Testis (tissue), 2 donors: ENCODE measurements around the gene CCN2.

Source experiments
- POLR2A ChIP-seq: fragments of 450-650 bp; IDR thresholded peaks from one replicate; pipeline ENCODE4 v1.6.1; 2017; ENCODE audit warnings: antibody characterized with exemption, mild to moderate bottlenecking, moderate library complexity
- TF ChIP-seq, protein P1 (sequence below), 3 experiments: fragments of 450-650 bp in 2 of 3; fragments of 200-600 bp in 1 of 3; sonication (generic) in 1 of 3; IDR thresholded peaks; one replicate each; pipeline ENCODE4 v1.5.1; 2016 to 2019; ENCODE audit warnings: antibody characterized with exemption in 3 of 3, mild to moderate bottlenecking in 2 of 3, moderate library complexity in 1 of 3

DNA sequence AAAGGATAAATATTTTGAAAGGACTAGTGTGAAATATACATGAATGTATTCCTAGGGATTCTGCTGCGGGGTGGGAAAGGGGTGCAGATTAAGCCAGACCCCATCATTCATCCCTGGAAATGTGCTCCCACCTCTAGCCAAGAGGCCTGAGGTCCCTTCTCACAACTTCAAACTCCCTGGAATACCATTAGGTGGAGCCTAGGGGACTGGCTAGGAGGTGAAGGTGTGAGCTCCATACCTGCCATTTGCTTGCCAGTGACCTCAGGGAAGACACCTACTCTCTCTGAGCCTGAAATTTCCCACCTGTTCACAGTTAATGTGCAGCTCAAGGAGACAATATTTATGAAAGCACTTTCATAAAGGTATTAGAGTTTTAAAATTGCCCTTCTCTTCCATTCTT, 4.7 kb upstream of the CCN2 start:
- TF ChIP-seq, protein P1, sequence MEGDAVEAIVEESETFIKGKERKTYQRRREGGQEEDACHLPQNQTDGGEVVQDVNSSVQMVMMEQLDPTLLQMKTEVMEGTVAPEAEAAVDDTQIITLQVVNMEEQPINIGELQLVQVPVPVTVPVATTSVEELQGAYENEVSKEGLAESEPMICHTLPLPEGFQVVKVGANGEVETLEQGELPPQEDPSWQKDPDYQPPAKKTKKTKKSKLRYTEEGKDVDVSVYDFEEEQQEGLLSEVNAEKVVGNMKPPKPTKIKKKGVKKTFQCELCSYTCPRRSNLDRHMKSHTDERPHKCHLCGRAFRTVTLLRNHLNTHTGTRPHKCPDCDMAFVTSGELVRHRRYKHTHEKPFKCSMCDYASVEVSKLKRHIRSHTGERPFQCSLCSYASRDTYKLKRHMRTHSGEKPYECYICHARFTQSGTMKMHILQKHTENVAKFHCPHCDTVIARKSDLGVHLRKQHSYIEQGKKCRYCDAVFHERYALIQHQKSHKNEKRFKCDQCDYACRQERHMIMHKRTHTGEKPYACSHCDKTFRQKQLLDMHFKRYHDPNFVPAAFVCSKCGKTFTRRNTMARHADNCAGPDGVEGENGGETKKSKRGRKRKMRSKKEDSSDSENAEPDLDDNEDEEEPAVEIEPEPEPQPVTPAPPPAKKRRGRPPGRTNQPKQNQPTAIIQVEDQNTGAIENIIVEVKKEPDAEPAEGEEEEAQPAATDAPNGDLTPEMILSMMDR (IDR thresholded peaks at IDR 0.05), result no peak
- no peak for TF ChIP-seq POLR2A
